Fibroblast of pulmonary artery (primary cell): ENCODE data around the gene TMEM150C.

Experiments
- DNase-seq: peaks from one replicate; pipeline ENCODE4 v3.0.0-alpha.2; 2010; ENCODE audit warnings: low read depth
- H3K4me3 ChIP-seq: replicated peaks from 2 replicates; pipeline ENCODE4 v1.5.1; 2011; ENCODE audit warnings: low read depth, mild to moderate bottlenecking, control low read depth, low read length, moderate library complexity
- TF ChIP-seq, protein P1 (sequence below): IDR thresholded peaks from 2 replicates; pipeline ENCODE4 v1.5.1; 2011; ENCODE audit warnings: mild to moderate bottlenecking, control low read depth, low read length, inconsistent platforms; ENCODE audit errors: missing control alignments

TMEM150C gene

DNA sequence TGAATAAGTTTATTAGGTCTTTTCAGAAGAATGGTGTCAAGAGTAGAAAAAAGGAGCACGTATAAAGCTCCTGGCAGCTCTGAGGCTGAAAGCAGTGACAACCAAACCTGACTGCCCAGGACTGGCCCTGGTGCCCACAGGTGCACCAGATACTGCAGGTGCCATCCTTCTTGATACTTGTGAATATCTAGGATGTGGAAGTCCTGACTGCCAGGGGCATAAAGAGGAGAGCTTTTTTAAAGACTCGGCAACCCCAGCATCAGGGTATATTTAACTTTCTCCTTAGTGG is 60.7 kb downstream of the TMEM150C start:
- H3K4me3 ChIP-seq, result no peak overlapping the region
- TF ChIP-seq, protein P1, sequence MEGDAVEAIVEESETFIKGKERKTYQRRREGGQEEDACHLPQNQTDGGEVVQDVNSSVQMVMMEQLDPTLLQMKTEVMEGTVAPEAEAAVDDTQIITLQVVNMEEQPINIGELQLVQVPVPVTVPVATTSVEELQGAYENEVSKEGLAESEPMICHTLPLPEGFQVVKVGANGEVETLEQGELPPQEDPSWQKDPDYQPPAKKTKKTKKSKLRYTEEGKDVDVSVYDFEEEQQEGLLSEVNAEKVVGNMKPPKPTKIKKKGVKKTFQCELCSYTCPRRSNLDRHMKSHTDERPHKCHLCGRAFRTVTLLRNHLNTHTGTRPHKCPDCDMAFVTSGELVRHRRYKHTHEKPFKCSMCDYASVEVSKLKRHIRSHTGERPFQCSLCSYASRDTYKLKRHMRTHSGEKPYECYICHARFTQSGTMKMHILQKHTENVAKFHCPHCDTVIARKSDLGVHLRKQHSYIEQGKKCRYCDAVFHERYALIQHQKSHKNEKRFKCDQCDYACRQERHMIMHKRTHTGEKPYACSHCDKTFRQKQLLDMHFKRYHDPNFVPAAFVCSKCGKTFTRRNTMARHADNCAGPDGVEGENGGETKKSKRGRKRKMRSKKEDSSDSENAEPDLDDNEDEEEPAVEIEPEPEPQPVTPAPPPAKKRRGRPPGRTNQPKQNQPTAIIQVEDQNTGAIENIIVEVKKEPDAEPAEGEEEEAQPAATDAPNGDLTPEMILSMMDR, result no peak

DNA sequence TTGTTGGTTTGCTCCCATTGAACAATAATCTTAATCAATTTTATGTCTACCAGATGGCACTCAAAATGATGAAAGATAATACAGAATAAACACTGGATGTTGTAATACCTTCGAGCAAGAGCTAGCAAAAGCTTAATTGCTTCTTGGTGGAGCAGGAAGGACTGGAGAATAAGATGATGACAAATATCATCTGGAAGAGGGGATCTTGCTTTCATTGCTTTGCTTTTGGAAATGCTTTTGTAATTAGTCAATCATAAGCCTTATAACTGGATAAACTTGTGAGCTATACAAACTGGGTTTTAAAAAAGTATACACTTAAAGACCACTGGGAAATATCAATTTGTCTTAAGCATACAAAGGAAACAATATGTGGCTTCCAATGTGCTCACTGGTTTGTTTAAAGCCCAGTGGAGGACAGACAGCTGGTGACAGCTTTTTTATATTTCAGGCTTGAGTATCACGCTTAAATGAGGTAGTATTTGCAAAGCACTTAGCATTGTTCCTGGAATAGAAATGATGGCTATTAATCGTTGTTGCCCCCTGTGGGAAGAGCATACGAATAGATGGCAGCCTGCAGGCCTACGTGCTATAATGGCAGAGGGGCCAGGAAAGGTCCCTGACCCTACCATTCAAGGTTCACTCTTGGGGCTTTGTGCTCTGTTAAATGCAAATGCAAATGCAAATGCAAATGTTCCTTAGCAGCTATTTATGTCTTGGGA is 61.2 kb downstream of the TMEM150C start:
- TF ChIP-seq, protein P1, result no peak
- peak; percentile 23 for DNase-seq
- H3K4me3 ChIP-seq, result no peak overlapping the region

More for the DNA sequence above, 60.7 kb downstream of the TMEM150C start:
- DNase-seq, result no peak

DNA sequence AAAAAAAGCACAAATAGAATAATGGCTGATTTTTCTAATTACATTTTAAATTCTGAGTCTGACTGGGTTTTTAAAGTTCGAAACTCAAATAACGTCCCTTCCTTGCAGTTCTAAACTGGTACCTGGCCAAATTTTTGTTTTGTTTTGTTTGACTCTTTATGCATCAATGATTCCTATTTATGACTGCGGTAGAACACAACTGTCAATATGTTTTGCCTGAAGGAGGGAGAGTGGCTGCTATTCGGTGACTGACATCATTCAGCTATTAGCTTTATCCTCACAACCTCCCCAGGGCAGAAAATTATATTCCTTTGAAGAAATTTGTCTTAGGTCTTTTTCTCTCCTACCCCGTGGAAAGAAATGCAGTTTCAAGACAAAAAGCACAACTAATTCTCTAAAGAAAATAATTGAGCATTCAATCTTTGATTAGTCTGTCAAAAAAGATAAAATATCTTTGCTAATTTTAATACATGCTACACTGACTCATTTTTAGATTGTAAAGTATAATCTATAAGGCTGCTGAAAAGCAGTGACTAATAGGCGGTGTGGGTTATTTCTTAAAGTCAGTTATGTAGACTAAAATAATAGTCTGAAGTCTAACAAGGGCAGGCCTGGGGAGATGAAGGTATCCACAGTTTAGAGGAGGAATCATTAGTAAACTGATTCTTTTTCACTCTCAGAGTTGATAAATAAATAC is 61.9 kb downstream of the TMEM150C start:
- DNase-seq, result peak; percentile 25
- TF ChIP-seq, protein P1, result no peak
- no peak overlapping the region for H3K4me3 ChIP-seq

DNA sequence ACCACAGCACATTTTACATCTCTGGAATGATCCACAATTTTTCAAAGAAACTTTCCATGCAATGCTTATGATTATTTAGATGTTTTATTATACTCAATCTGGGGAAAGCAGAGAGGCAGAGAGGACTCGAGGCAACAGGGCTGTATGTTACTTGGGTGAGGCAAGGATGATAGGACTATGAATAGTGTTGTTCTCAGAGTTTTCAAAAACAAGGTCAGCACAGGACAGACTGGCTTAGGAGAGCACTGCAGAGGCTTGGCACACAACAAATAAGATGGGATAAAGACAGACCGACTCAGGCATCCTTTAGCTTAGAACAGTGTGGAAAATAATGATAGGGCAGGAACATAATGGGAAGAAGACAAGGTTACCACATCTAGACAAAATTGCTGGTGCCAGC is 65.4 kb downstream of the TMEM150C start:
- TF ChIP-seq, protein P1, result no peak
- no peak for DNase-seq
- H3K4me3 ChIP-seq, result no peak overlapping the region

DNA sequence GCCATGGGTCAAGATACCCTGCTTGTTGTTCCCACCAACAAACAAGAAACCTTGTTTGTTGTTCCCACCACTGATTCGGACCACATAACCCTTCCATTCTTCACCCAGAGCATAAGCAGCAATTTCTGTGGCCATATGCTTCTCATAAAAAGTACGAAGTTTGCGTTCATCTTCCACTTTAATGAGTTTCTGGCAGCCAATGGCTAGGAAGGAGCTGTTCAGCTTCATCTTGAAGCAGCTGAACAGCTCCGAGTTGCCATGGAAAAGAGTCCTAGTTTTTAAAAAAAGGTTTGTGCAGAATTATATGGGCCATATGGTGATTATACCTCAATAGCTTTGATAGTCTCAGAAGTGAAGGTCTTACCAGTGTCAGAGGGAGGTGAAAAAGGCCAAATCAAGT is 66.1 kb downstream of the TMEM150C start:
- TF ChIP-seq, protein P1, result no peak
- no peak for DNase-seq
- no peak overlapping the region for H3K4me3 ChIP-seq

DNA sequence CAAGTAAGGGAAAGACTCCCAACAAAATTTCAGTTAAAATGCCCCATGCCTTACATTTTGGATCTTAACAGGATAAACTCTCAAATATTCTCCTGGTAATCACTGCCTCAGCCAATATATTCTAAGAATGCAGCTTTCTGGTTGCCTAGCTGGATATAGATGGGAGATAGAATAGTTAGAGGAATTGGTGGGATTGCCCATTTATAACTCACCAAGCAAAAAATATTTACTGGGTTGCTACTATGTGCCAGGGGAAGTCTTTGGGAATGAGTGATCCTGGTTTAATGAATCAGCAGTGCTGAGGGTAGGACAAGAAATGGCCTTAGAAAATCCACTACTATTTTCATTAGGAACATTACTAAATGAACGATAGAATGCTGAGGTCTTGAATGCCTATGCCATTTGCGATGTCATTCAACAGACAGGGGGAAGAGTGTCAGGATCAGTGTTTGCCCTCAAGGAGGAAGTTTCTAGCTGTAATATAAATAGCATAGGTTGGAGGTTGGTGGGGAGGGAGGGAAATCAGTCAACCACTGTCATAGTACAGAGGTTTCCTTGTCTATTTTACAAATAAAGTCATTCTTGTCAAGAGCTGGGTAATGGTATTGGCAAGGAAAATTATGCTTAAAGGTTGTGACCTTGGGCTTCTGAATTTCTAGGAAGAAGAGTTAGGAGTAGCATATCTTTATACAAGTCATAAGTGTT is 67.9 kb downstream of the TMEM150C start:
- TF ChIP-seq, protein P1, result no peak
- no peak for DNase-seq
- no peak overlapping the region for H3K4me3 ChIP-seq
